ENCODE data around the gene DGKD. TPM values are rescaled to one million over a fixed set of nuclear protein-coding genes. Genes with fewer than 3 reads are reported as not detected.

Gene DGKD, protein sequence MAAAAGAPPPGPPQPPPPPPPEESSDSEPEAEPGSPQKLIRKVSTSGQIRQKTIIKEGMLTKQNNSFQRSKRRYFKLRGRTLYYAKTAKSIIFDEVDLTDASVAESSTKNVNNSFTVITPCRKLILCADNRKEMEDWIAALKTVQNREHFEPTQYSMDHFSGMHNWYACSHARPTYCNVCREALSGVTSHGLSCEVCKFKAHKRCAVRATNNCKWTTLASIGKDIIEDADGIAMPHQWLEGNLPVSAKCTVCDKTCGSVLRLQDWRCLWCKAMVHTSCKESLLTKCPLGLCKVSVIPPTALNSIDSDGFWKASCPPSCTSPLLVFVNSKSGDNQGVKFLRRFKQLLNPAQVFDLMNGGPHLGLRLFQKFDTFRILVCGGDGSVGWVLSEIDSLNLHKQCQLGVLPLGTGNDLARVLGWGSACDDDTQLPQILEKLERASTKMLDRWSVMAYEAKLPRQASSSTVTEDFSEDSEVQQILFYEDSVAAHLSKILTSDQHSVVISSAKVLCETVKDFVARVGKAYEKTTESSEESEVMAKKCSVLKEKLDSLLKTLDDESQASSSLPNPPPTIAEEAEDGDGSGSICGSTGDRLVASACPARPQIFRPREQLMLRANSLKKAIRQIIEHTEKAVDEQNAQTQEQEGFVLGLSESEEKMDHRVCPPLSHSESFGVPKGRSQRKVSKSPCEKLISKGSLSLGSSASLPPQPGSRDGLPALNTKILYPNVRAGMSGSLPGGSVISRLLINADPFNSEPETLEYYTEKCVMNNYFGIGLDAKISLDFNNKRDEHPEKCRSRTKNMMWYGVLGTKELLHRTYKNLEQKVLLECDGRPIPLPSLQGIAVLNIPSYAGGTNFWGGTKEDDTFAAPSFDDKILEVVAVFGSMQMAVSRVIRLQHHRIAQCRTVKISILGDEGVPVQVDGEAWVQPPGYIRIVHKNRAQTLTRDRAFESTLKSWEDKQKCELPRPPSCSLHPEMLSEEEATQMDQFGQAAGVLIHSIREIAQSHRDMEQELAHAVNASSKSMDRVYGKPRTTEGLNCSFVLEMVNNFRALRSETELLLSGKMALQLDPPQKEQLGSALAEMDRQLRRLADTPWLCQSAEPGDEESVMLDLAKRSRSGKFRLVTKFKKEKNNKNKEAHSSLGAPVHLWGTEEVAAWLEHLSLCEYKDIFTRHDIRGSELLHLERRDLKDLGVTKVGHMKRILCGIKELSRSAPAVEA
- total RNA-seq (2022; extraction: Qiagen RNA extraction), result 65.6 to 103 TPM (median 85.8 TPM) in 5 replicates

DNA sequence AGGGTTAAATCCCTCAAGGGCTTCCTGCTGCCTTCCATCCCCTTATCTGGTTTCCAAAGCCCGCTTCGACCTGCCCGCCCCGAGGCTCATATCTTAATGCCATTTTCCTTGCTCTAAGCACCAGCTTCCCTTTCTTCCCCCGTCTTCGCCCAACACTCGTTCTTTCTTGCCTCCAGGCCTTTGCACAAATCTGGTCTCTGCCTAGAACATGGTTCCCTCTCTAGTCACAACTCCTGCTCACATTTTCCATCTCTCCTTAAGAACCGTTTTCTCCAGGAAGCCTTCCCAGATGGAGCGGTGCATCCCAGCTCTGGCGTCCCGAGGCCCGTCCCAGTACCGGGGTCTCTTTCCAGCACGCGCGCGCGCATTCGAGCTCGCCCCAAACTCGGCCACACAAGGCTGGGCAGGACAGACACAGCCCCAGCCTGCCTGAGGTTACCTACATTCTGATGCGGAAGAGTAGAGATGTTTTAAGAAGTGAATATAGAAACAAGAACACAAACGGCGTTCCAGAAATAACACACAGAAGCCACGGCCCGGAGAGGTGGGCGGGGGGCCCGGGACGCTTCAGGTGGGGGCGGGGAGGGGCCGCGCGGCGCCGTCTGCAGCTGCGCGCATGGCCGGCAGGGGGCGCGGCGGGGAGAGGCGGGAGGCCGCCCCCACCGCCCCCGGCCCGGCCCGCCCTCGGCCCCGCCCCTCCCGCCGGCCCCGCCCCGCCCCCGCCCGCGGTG lies at the start of gene DGKD:
Gene DGKD (plus strand): TSS at position 726 of the 731 bp plus-strand sequence. CDS start 25 bp downstream, outside the sequence.

DNA sequence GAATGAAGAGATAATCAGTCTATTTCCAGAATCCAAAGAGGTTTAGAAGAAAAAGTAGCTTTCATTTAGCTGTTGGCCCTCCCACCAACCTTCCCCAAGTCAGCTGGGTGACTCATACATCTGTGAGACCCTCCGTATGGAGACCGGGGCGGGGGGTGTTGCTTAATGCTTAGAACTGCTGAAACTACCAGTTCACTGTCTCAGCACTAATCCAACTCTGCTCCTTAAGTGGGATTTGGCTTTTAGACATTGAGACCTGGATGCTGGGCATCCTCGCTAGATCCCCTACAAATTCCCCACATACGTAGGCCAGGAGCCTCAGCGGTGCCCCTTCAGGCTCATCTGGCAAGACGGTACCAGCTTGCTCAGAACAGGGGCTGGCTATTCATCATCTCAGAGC lies 46.7 kb upstream of the DGKD start, which contains the start of gene SAG:
Gene SAG (plus strand): TSS at position 252 of the 400 bp plus-strand sequence. CDS start 1,374 bp downstream, outside the sequence.

Other genes starting within 250 kb of the DGKD start
- 39.5 to 44.8 TPM (median 41.1 TPM) in 5 replicates for gene ATG16L1, start 102.8 kb upstream of the DGKD start, total RNA-seq (2022; extraction: Qiagen RNA extraction)
- not detected in 5 replicates for gene SAG, start 46.7 kb upstream of the DGKD start, total RNA-seq (2022; extraction: Qiagen RNA extraction)
- gene USP40, start 212.3 kb downstream of the DGKD start, total RNA-seq (2022; extraction: Qiagen RNA extraction), result 20.9 to 28.6 TPM (median 25.2 TPM) in 5 replicates

All from A549 treated with Mapracorat at 1 μM for 4 hours (cell line).